Endodermal cell (in vitro differentiated cells): ENCODE results near the gene WASF2. TPM values are rescaled to one million over a fixed set of nuclear protein-coding genes. Genes with fewer than 3 reads are reported as not detected.
A peak's percentile ranks its signal among the peaks of the same experiment; 100 is the strongest.

Experiments used
- DNase-seq: peaks from one replicate; pipeline ENCODE4 v3.0.0-alpha.2; 2017
- H3K27ac ChIP-seq: 2 replicates; pipeline ENCODE4 v1.5.1; 2013; ENCODE audit warnings: mild to moderate bottlenecking, low read depth, low read length, moderate library complexity
- H3K27me3 ChIP-seq: 2 replicates; pipeline ENCODE4 v1.6.1; 2013; ENCODE audit warnings: mild to moderate bottlenecking, low read length, moderate library complexity; ENCODE audit not compliant: insufficient read depth, control insufficient read depth, poor library complexity, severe bottlenecking
- H3K36me3 ChIP-seq: 2 replicates; pipeline ENCODE4 v1.7.0; 2013; ENCODE audit warnings: mild to moderate bottlenecking, low read length, moderate library complexity; ENCODE audit not compliant: control insufficient read depth, insufficient read depth
- H3K4me1 ChIP-seq: one replicate; pipeline ENCODE4 v1.7.0; 2013; ENCODE audit warnings: low read length; ENCODE audit not compliant: control insufficient read depth, insufficient read depth
- H3K4me3 ChIP-seq: 2 replicates; pipeline ENCODE4 v1.5.1; 2013; ENCODE audit warnings: mild to moderate bottlenecking, low read length, moderate library complexity
- H3K9ac ChIP-seq: 2 replicates; pipeline ENCODE4 v1.6.1; 2013; ENCODE audit warnings: mild to moderate bottlenecking, low read length, moderate library complexity; ENCODE audit not compliant: poor library complexity, severe bottlenecking; ENCODE audit errors: extremely low read depth
- H3K9me3 ChIP-seq: 2 replicates; pipeline ENCODE4 v1.6.1; 2013; ENCODE audit warnings: mild to moderate bottlenecking, low read length, moderate library complexity; ENCODE audit not compliant: control insufficient read depth
- H3K27ac Mint-ChIP-seq: 2 replicates; pipeline ENCODE4 v1.8.0; 2020; ENCODE audit warnings: mixed read lengths
- H3K27me3 Mint-ChIP-seq: 2 replicates; pipeline ENCODE4 v1.8.0; 2021; ENCODE audit warnings: mild to moderate bottlenecking, mixed read lengths; ENCODE audit not compliant: insufficient read depth
- H3K36me3 Mint-ChIP-seq: 2 replicates; pipeline ENCODE4 v1.8.0; 2020; ENCODE audit warnings: low read depth, mixed read lengths
- H3K4me1 Mint-ChIP-seq: 2 replicates; pipeline ENCODE4 v1.8.0; 2020; ENCODE audit warnings: mixed read lengths
- H3K4me3 Mint-ChIP-seq: 2 replicates; pipeline ENCODE4 v1.8.0; 2020; ENCODE audit warnings: mild to moderate bottlenecking, moderate library complexity, mixed read lengths
- H3K9me3 Mint-ChIP-seq: 2 replicates; pipeline ENCODE4 v1.8.0; 2020; ENCODE audit warnings: mild to moderate bottlenecking, mixed read lengths
- CTCF ChIP-seq: fragments of 200-600 bp; sonication (generic); conservative IDR thresholded peaks from 2 replicates; pipeline ENCODE4 v1.5.0; 2021; ENCODE audit warnings: antibody characterized with exemption, mild to moderate bottlenecking
- WGBS, 2 experiments: methylation state at CpG; one replicate each; pipeline versions ENCODE4 v1.1.5 to v1.1.7; 2013; ENCODE audit warnings: missing lambda C conversion rate in 2 of 2, mixed read lengths in 1 of 2; ENCODE audit not compliant: insufficient coverage in 1 of 2, insufficient read length in 1 of 2; 5-methylcytosine and 5-hydroxymethylcytosine counted together
- total RNA-seq, 2 donors: library from RNA; stranded (reverse); fragmentation: NEBNext Ultra II Directional in 1 of 2; extraction: Animal tissue kit (Norgen Biotek cat#: 25700) in 1 of 2; gene quantifications; 2 replicates in 1 of 2; 3 replicates in 1 of 2; pipeline ENCODE4 v1.2.1, GENCODE V29; 2021

WASF2 gene
- total RNA-seq, 2 donors from 2014 or later, result 90.0 to 98.8 TPM

GRCh38 chr1:27520651-27521050, 30.7 kb upstream of the WASF2 start:
- Histone ChIP-seq H3K36me3 (no peaks in the 10 kb centered on the region), H3K4me3 (no peak overlapping the region), H3K27ac (peak overlapping the region; percentile 91), H3K27me3 (no peaks in the 10 kb centered on the region), H3K4me1 (peaks cover 8% of the 10 kb centered on the region), H3K9me3 (no peaks in the 10 kb centered on the region), H3K9ac (no peak overlapping the region)
- TF ChIP-seq CTCF, result no peak
- Mint-ChIP-seq H3K36me3 (no peaks in the 10 kb centered on the region), H3K4me1 (peaks cover 41% of the 10 kb centered on the region), H3K27me3 (no peaks in the 10 kb centered on the region), H3K4me3 (no peak overlapping the region), H3K27ac (no peak overlapping the region), H3K9me3 (no peaks in the 10 kb centered on the region)
- 60 to 85% methylated on average over 1 to 4 of the region's 4 CpGs for WGBS, 2 experiments
- no peak for DNase-seq

- Mint-ChIP-seq H3K4me1 (peaks cover 34% of the 10 kb centered on the region), H3K4me3 (no peak overlapping the region), H3K27me3 (no peaks in the 10 kb centered on the region), H3K9me3 (no peaks in the 10 kb centered on the region), H3K36me3 (no peaks in the 10 kb centered on the region), H3K27ac (no peak overlapping the region)
- no peaks in the 10 kb centered on the region for H3K36me3 ChIP-seq
- peaks cover 4% of the 10 kb centered on the region for H3K4me1 ChIP-seq
- no peaks in the 10 kb centered on the region for H3K27me3 ChIP-seq
- no peak for TF ChIP-seq CTCF
- peak overlapping the region; percentile 91 for H3K27ac ChIP-seq
- H3K9me3 ChIP-seq, result no peaks in the 10 kb centered on the region
- no peak overlapping the region for H3K4me3 ChIP-seq
- WGBS, 2 experiments, result 59 to 75% methylated on average over 11 to 24 of the region's 24 CpGs
- H3K9ac ChIP-seq, result no peak overlapping the region
- peak; percentile 73 for DNase-seq
Observed at GRCh38 chr1:27519331-27520258, 29.6 kb upstream of the WASF2 start.

GRCh38 chr1:27518808-27519207, 28.8 kb upstream of the WASF2 start:
- no peak overlapping the region for H3K4me3 Mint-ChIP-seq

More at GRCh38 chr1:27518808-27519207, 28.8 kb upstream of the WASF2 start:
- H3K4me1 Mint-ChIP-seq, result peaks cover 29% of the 10 kb centered on the region
- Histone ChIP-seq H3K36me3 (no peaks in the 10 kb centered on the region), H3K4me1 (peaks cover 4% of the 10 kb centered on the region), H3K9ac (no peak overlapping the region), H3K27ac (peak overlapping the region; percentile 91), H3K27me3 (no peaks in the 10 kb centered on the region), H3K9me3 (no peaks in the 10 kb centered on the region), H3K4me3 (no peak overlapping the region)
- WGBS, 2 experiments, result 75 to 88% methylated on average over 7 of the region's 7 CpGs
- no peaks in the 10 kb centered on the region for H3K9me3 Mint-ChIP-seq
- DNase-seq, result no peak
- H3K36me3 Mint-ChIP-seq, result no peaks in the 10 kb centered on the region
- no peaks in the 10 kb centered on the region for H3K27me3 Mint-ChIP-seq
- no peak for TF ChIP-seq CTCF
- H3K27ac Mint-ChIP-seq, result no peak overlapping the region
